Endothelial cell of umbilical vein (primary cell): ENCODE results near the gene VDAC2. TPM values are rescaled to one million over a fixed set of nuclear protein-coding genes. Genes with fewer than 3 reads are reported as not detected.

Source experiments
- BruUV-seq: library from RNA; stranded (reverse); fragments of 400-500 nt; replicated peaks from 2 replicates; lab custom pipeline; 2021; lab: Mats Ljungman, UMichigan
- CTCF ChIA-PET: fragments of 300-600, 350-600 bp; sonication (Branson Sonifier 250); formaldehyde crosslinking; loops from one replicate; lab custom pipeline; 2021; ENCODE audit warnings: antibody characterized with exemption, inconsistent platforms; lab: Charles Lee
- POLR2A ChIA-PET: fragments of 300-600, 350-600 bp; sonication (Branson Sonifier 250); formaldehyde crosslinking; loops from one replicate; lab custom pipeline; 2021; ENCODE audit warnings: antibody characterized with exemption, inconsistent platforms; lab: Charles Lee
- DNase-seq: peaks from one replicate; pipeline ENCODE4 v3.0.0-alpha.2; 2011; ENCODE audit warnings: low read depth, low spot score
- FAIRE-seq: peaks from 2 replicates; lab custom pipeline; 2011; peaks lifted over from hg19 to GRCh38; lab: Jason Lieb, UNC
- H2AFZ ChIP-seq: 2 replicates; pipeline ENCODE4 v1.6.0; 2012; ENCODE audit warnings: low read depth, low read length, control low read depth, inconsistent platforms
- H3K27ac ChIP-seq: 2 replicates; pipeline ENCODE4 v1.5.1; 2011; ENCODE audit warnings: low read depth, mild to moderate bottlenecking, control low read depth, low read length, moderate library complexity; ENCODE audit not compliant: insufficient read depth
- H3K27me3 ChIP-seq, 2 experiments: 2 replicates each; pipeline versions ENCODE4 v1.6.0 to v1.6.1; 2011; ENCODE audit warnings: low read length in 2 of 2, mixed read lengths in 1 of 2; ENCODE audit not compliant: control insufficient read depth in 2 of 2, insufficient read depth in 2 of 2
- H3K36me3 ChIP-seq, 2 experiments: 2 replicates in 1 of 2; 3 replicates in 1 of 2; pipeline ENCODE4 v1.5.1; 2011; ENCODE audit warnings: low read length in 2 of 2, mild to moderate bottlenecking in 1 of 2, moderate library complexity in 1 of 2; ENCODE audit not compliant: control insufficient read depth in 2 of 2, insufficient read depth in 2 of 2; ENCODE audit errors: extremely low read depth in 1 of 2
- H3K4me1 ChIP-seq: 3 replicates; pipeline ENCODE4 v1.5.1; 2011; ENCODE audit warnings: mild to moderate bottlenecking, low read length; ENCODE audit not compliant: control insufficient read depth, insufficient read depth; ENCODE audit errors: extremely low read depth
- H3K4me2 ChIP-seq: 2 replicates; pipeline ENCODE4 v1.6.1; 2011; ENCODE audit warnings: low read length, control low read depth, mixed read lengths; ENCODE audit not compliant: insufficient read depth
- H3K4me3 ChIP-seq, 3 experiments: fragments of 200-600 bp in 1 of 3; sonication (generic), shearing (Covaris generic) in 1 of 3; replicated peaks in 1 of 3; 2 replicates each; pipeline ENCODE4 v1.5.1; 2011 to 2016; ENCODE audit warnings: control low read depth in 3 of 3, low read length in 3 of 3, mild to moderate bottlenecking in 2 of 3, inconsistent platforms in 1 of 3, low read depth in 1 of 3, moderate library complexity in 1 of 3; ENCODE audit not compliant: insufficient read depth in 1 of 3
- H3K79me2 ChIP-seq: 2 replicates; pipeline ENCODE4 v1.6.0; 2012; ENCODE audit warnings: low read length, inconsistent platforms; ENCODE audit not compliant: control insufficient read depth, insufficient read depth
- H3K9ac ChIP-seq: replicated peaks from 2 replicates; pipeline ENCODE3; 2011; ENCODE audit warnings: low read length, control low read depth; ENCODE audit not compliant: insufficient read depth; ENCODE audit errors: extremely low read depth
- H3K9me1 ChIP-seq: replicated peaks from 3 replicates; pipeline ENCODE4 v1.6.0; 2011; ENCODE audit warnings: mild to moderate bottlenecking, low read length; ENCODE audit not compliant: control insufficient read depth, insufficient read depth; ENCODE audit errors: extremely low read depth
- H3K9me3 ChIP-seq: replicated peaks from 2 replicates; pipeline ENCODE4 v1.5.1; 2012; ENCODE audit warnings: low read length, inconsistent platforms; ENCODE audit not compliant: control insufficient read depth, insufficient read depth
- H4K20me1 ChIP-seq: replicated peaks from 2 replicates; pipeline ENCODE3; 2011; ENCODE audit warnings: mild to moderate bottlenecking, low read length; ENCODE audit not compliant: control insufficient read depth, insufficient read depth; ENCODE audit errors: extremely low read depth
- EZH2 ChIP-seq: IDR thresholded peaks from 2 replicates; pipeline ENCODE4 v1.6.1; 2012; ENCODE audit warnings: borderline replicate concordance, low read depth, mild to moderate bottlenecking, moderate library complexity, low read length, inconsistent platforms; ENCODE audit not compliant: severe bottlenecking
- GATA2 ChIP-seq: IDR thresholded peaks from 2 replicates; pipeline ENCODE4 v1.7.0; 2011; ENCODE audit warnings: low read depth, mild to moderate bottlenecking, moderate library complexity, mixed read lengths, low read length; ENCODE audit not compliant: insufficient read length, insufficient read depth
- MYC ChIP-seq: IDR thresholded peaks from one replicate; pipeline ENCODE4 v1.6.1; 2011; ENCODE audit warnings: mild to moderate bottlenecking, low read depth, low read length
- POLR2A ChIP-seq: IDR thresholded peaks from 2 replicates; pipeline ENCODE4 v1.6.1; 2012; ENCODE audit warnings: low read depth, mild to moderate bottlenecking, control low read depth, low read length
- dilution Hi-C: fragments of 300-500 bp; cut with MboI; formaldehyde crosslinking; loops from one replicate; pipeline ENCODE4 v1.15.0; 2019; ENCODE audit warnings: low sequenced_read_pairs; ENCODE audit not compliant: extremely low pct_ligation_motif_present
- intact Hi-C: fragments of 100-400 bp; cut with micrococcal nuclease; formaldehyde crosslinking; loops from one replicate; pipeline ENCODE4 v1.10.0; 2022
- polyA plus RNA-seq, 4 experiments: library from polyadenylated mRNA; depleted of rRNA in 3 of 4; stranded (reverse) in 3 of 4; unstranded in 1 of 4; fragments of >200 nt; gene quantifications; 2 replicates each; pipeline versions ENCODE4 v1.2.1 to v1.2.3, GENCODE V29; 2011 to 2012; ENCODE audit warnings: missing spikeins in 1 of 4
- total RNA-seq: library from RNA; stranded (reverse); gene quantifications from 2 replicates; pipeline ENCODE4 v1.2.3, GENCODE V29; 2021

The VDAC2 gene
- total and polyA plus RNA-seq, 2 donors (not counting 3 experiments of a cell fraction or from before 2014, with no cell fraction given): 89.3 to 222 TPM

DNA sequence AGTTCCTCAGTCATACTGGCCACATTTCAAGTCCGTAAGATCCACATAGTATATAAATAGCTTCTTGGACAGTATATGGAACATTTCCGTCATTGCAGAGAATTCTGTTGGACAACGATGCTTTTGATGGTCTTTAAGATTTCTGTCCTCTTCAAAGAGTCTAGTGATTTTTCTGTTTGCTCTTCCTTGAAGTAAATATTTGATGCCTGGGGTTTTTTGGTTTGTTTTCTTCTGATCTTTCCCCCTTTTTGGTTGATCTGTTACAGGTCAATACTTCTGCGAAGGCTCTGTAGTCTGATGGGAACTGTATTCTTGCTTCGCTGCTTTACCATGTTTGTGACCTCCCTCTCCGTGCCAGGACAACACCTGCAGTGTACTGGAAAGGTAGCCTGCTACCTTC, 42.3 kb upstream of the VDAC2 start:
- Histone ChIP-seq H3K27ac (no peak overlapping the region), H2AFZ (no peak overlapping the region), H3K79me2 (no peaks in the 10 kb centered on the region), H3K4me3 (no peak overlapping the region), H3K4me1 (no peaks in the 10 kb centered on the region), H3K36me3 (no peaks in the 10 kb centered on the region), H3K9ac (no peak overlapping the region), H3K9me1 (no peaks in the 10 kb centered on the region), H4K20me1 (no peaks in the 10 kb centered on the region), H3K4me2 (no peak overlapping the region), H3K9me3 (no peaks in the 10 kb centered on the region), H3K27me3 (no peaks in the 10 kb centered on the region)
- ChIA-PET POLR2A (no interaction called here), CTCF (no interaction called here)
- no TSS peak for BruUV-seq
- TF ChIP-seq POLR2A (no peak), MYC (no peak), GATA2 (no peak), EZH2 (no peak)
- FAIRE-seq: no peak
- intact Hi-C loops: no loop called here
- no peak for DNase-seq
- dilution Hi-C loops: no loop called here

DNA sequence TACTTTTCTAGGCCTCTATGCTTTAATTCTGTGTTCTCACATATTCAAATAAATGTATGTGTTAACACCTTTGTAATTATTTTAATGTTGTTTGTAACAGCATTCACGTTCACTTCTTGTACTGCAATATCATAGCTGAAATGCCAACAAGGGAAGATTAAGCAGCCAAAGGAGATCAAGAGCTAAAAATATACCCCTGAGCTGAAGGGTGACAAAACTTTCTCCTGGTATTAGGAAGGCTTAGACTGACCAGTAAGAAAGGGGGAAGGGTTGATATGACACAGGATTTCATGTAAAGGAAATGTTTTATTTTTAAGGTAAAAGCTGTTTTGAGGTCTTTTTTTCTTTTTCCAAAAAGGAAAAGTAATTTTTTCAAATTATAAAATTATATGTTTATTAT, 40.4 kb upstream of the VDAC2 start:
- Histone ChIP-seq H2AFZ (no peak overlapping the region), H3K79me2 (no peaks in the 10 kb centered on the region), H3K4me2 (no peak overlapping the region), H3K9me1 (no peaks in the 10 kb centered on the region), H4K20me1 (no peaks in the 10 kb centered on the region), H3K9ac (no peak overlapping the region), H3K4me3 (no peak overlapping the region), H3K27ac (no peak overlapping the region), H3K4me1 (no peaks in the 10 kb centered on the region), H3K9me3 (no peaks in the 10 kb centered on the region), H3K27me3 (no peaks in the 10 kb centered on the region), H3K36me3 (no peaks in the 10 kb centered on the region)
- BruUV-seq: no TSS peak
- intact Hi-C loops: no loop called here
- ChIA-PET POLR2A (no interaction called here), CTCF (interaction anchor here (0.7 to 1.3 kb wide), 2 partner anchors 16 to 18 kb away, joined by 3 read pairs; no protein-coding TSS in a partner anchor)
- dilution Hi-C loops: no loop called here
- no peak for TF ChIP-seq MYC
- TF ChIP-seq EZH2: no peak
- DNase-seq: no peak
- no peak for FAIRE-seq
